H1 (cell line): ENCODE measurements around the gene TMEM252. TPM values are rescaled to one million over a fixed set of nuclear protein-coding genes. Genes with fewer than 3 reads are reported as not detected.

Source experiments
- CTCF ChIA-PET: fragments of 300-600 bp; sonication (Branson Sonifier 250); formaldehyde crosslinking; loops from one replicate; lab custom pipeline; 2021; ENCODE audit not compliant: partially characterized antibody; lab: Charles Lee
- POLR2A ChIA-PET: fragments of 300-600 bp; sonication (Branson Sonifier 250); formaldehyde crosslinking; loops from one replicate; lab custom pipeline; 2021; ENCODE audit warnings: inconsistent platforms; ENCODE audit not compliant: partially characterized antibody; lab: Charles Lee
- DNase-seq, 2 experiments: peaks; one replicate each; pipeline versions ENCODE4 v3.0.0 to v3.0.0-alpha.2; 2010 to 2022; ENCODE audit warnings: low spot score in 2 of 2, low read depth in 1 of 2, mixed read lengths in 1 of 2
- FAIRE-seq: peaks from 2 replicates; lab custom pipeline; 2011; peaks lifted over from hg19 to GRCh38; lab: Jason Lieb, UNC
- H2AFZ ChIP-seq: 2 replicates; pipeline ENCODE4 v1.8.1; 2012; ENCODE audit warnings: low read length, inconsistent platforms
- H2AK5ac ChIP-seq: 2 replicates; pipeline ENCODE4 v1.6.1; 2013; ENCODE audit warnings: low read depth, low read length
- H2BK120ac ChIP-seq: replicated peaks from 2 replicates; pipeline ENCODE3; 2013; ENCODE audit warnings: low read depth, low read length, inconsistent platforms
- H2BK12ac ChIP-seq: 2 replicates; pipeline ENCODE4 v1.6.1; 2013; ENCODE audit warnings: low read depth, low read length
- H2BK15ac ChIP-seq: 2 replicates; pipeline ENCODE4 v1.6.1; 2013; ENCODE audit warnings: low read length
- H2BK20ac ChIP-seq: 2 replicates; pipeline ENCODE4 v1.6.1; 2013; ENCODE audit warnings: low read length
- H2BK5ac ChIP-seq: 2 replicates; pipeline ENCODE4 v1.6.1; 2013; ENCODE audit warnings: low read depth, low read length
- H3K14ac ChIP-seq: 2 replicates; pipeline ENCODE4 v1.6.1; 2013; ENCODE audit warnings: inconsistent platforms; ENCODE audit not compliant: insufficient read length
- H3K18ac ChIP-seq: 2 replicates; pipeline ENCODE4 v1.6.1; 2013; ENCODE audit warnings: low read length; ENCODE audit errors: extremely low read depth
- H3K23ac ChIP-seq: 2 replicates; pipeline ENCODE4 v1.6.1; 2013; ENCODE audit warnings: inconsistent platforms; ENCODE audit not compliant: insufficient read length
- H3K23me2 ChIP-seq: 2 replicates; pipeline ENCODE4 v1.6.1; 2013; ENCODE audit warnings: low read depth, low read length
- H3K27ac ChIP-seq: 2 replicates; pipeline ENCODE4 v1.6.1; 2011; ENCODE audit warnings: low read depth, low read length, inconsistent platforms
- H3K27me3 ChIP-seq, 4 experiments: replicated peaks in 1 of 4; 1 replicate in 1 of 4; 2 replicates in 3 of 4; pipeline versions ENCODE4 v1.6.1 to v1.8.1; 2011 to 2013; ENCODE audit warnings: low read length in 3 of 4, mild to moderate bottlenecking in 3 of 4, inconsistent platforms in 2 of 4, mixed read lengths in 2 of 4, moderate library complexity in 1 of 4; ENCODE audit not compliant: control insufficient read depth in 3 of 4, insufficient read depth in 3 of 4; ENCODE audit errors: extremely low read depth in 1 of 4
- H3K36me3 ChIP-seq, 4 experiments: 2 replicates each; pipeline versions ENCODE4 v1.6.1 to v1.8.1; 2011 to 2013; ENCODE audit warnings: mild to moderate bottlenecking in 4 of 4, low read length in 3 of 4, moderate library complexity in 2 of 4, control low read depth in 1 of 4, inconsistent platforms in 1 of 4; ENCODE audit not compliant: insufficient read depth in 4 of 4, control insufficient read depth in 2 of 4
- H3K4ac ChIP-seq: replicated peaks from 2 replicates; pipeline ENCODE3; 2013; ENCODE audit warnings: low read length, low read depth, mixed read lengths, inconsistent platforms; ENCODE audit not compliant: insufficient read length
- H3K4me1 ChIP-seq, 4 experiments: replicated peaks in 1 of 4; 1 replicate in 1 of 4; 2 replicates in 3 of 4; pipeline versions ENCODE4 v1.6.1 to v1.8.1; 2011 to 2013; ENCODE audit warnings: low read length in 3 of 4, inconsistent platforms in 2 of 4, mixed read lengths in 1 of 4; ENCODE audit not compliant: insufficient read depth in 4 of 4, control insufficient read depth in 3 of 4
- H3K4me2 ChIP-seq, 2 experiments: 2 replicates each; pipeline versions ENCODE4 v1.6.1 to v1.8.1; 2011 to 2013; ENCODE audit warnings: low read depth in 2 of 2, low read length in 2 of 2, control low read depth in 1 of 2, inconsistent platforms in 1 of 2, mild to moderate bottlenecking in 1 of 2; ENCODE audit not compliant: insufficient read depth in 1 of 2
- H3K4me3 ChIP-seq, 4 experiments: fragments of 200-600, 300-600 bp in 1 of 4; sonication (generic), shearing (Covaris generic), sonication (Bioruptor Twin) in 1 of 4; 2 replicates each; pipeline versions ENCODE4 v1.5.1 to v1.8.1; 2011 to 2016; ENCODE audit warnings: low read length in 4 of 4, low read depth in 3 of 4, control low read depth in 2 of 4, inconsistent platforms in 2 of 4, mild to moderate bottlenecking in 2 of 4, mixed read lengths in 1 of 4, moderate library complexity in 1 of 4; ENCODE audit not compliant: insufficient read depth in 2 of 4; ENCODE audit errors: extremely low read depth in 1 of 4
- H3K56ac ChIP-seq: replicated peaks from 2 replicates; pipeline ENCODE3; 2013; ENCODE audit warnings: low read depth, mild to moderate bottlenecking, mixed read lengths, low read length, inconsistent platforms; ENCODE audit not compliant: insufficient read length
- H3K79me1 ChIP-seq: 2 replicates; pipeline ENCODE4 v1.6.1; 2013; ENCODE audit warnings: low read depth, low read length, control low read depth
- H3K79me2 ChIP-seq, 2 experiments: 2 replicates each; pipeline versions ENCODE4 v1.6.1 to v1.8.1; 2012 to 2013; ENCODE audit warnings: low read length in 2 of 2, mild to moderate bottlenecking in 2 of 2, inconsistent platforms in 1 of 2; ENCODE audit not compliant: insufficient read depth in 2 of 2, control insufficient read depth in 1 of 2
- H3K9ac ChIP-seq, 4 experiments: replicated peaks in 1 of 4; 1 replicate in 1 of 4; 2 replicates in 3 of 4; pipeline versions ENCODE4 v1.6.1 to v1.8.1; 2011 to 2013; ENCODE audit warnings: low read depth in 3 of 4, low read length in 3 of 4, control low read depth in 2 of 4, mild to moderate bottlenecking in 2 of 4, moderate library complexity in 2 of 4, inconsistent platforms in 1 of 4; ENCODE audit errors: extremely low read depth in 1 of 4
- H3K9me3 ChIP-seq, 2 experiments: 2 replicates each; pipeline versions ENCODE4 v1.6.1 to v1.8.1; 2012 to 2013; ENCODE audit warnings: mild to moderate bottlenecking in 2 of 2, moderate library complexity in 2 of 2, control low read depth in 1 of 2, inconsistent platforms in 1 of 2, low read depth in 1 of 2, low read length in 1 of 2, mixed read lengths in 1 of 2; ENCODE audit not compliant: insufficient read depth in 2 of 2
- H4K20me1 ChIP-seq, 2 experiments: replicated peaks in 1 of 2; 2 replicates each; pipeline versions ENCODE3 to v1.8.1; 2011 to 2013; ENCODE audit warnings: inconsistent platforms in 2 of 2, low read length in 2 of 2, mild to moderate bottlenecking in 1 of 2; ENCODE audit not compliant: insufficient read depth in 2 of 2, control insufficient read depth in 1 of 2
- H4K5ac ChIP-seq: 2 replicates; pipeline ENCODE4 v1.6.1; 2013; ENCODE audit warnings: low read length, low read depth, mixed read lengths, inconsistent platforms; ENCODE audit not compliant: insufficient read length
- H4K8ac ChIP-seq: 2 replicates; pipeline ENCODE4 v1.8.0; 2013; ENCODE audit warnings: mild to moderate bottlenecking, moderate library complexity, low read length, inconsistent platforms; ENCODE audit not compliant: insufficient read depth; ENCODE audit errors: extremely low read depth
- H4K91ac ChIP-seq: replicated peaks from 2 replicates; pipeline ENCODE3; 2013; ENCODE audit warnings: low read length, mixed read lengths, inconsistent platforms; ENCODE audit not compliant: insufficient read length
- BACH1 ChIP-seq: IDR thresholded peaks from 2 replicates; pipeline ENCODE4 v1.6.1; 2012; ENCODE audit warnings: low read length, improper control_type of control experiment
- CHD2 ChIP-seq: IDR thresholded peaks from 2 replicates; pipeline ENCODE4 v1.6.1; 2012; ENCODE audit warnings: low read length, improper control_type of control experiment
- EZH2 ChIP-seq: fragments of 200-600 bp; sonication (generic); IDR thresholded peaks from 2 replicates; pipeline ENCODE4 v1.7.1; 2012; ENCODE audit warnings: low read depth, mild to moderate bottlenecking, moderate library complexity, low read length, inconsistent platforms; ENCODE audit not compliant: severe bottlenecking
- GTF2F1 ChIP-seq: IDR thresholded peaks from 2 replicates; pipeline ENCODE4 v1.6.1; 2012; ENCODE audit warnings: low read depth, low read length, improper control_type of control experiment, borderline replicate concordance
- JUND ChIP-seq: IDR thresholded peaks from 2 replicates; pipeline ENCODE4 v1.6.1; 2011; ENCODE audit warnings: mild to moderate bottlenecking, improper control_type of control experiment, low read length
- KDM5A ChIP-seq: fragments of 200-600 bp; IDR thresholded peaks from 2 replicates; pipeline ENCODE4 v1.7.1; 2012; ENCODE audit warnings: mild to moderate bottlenecking, low read length, inconsistent platforms, mixed read lengths
- MAFK ChIP-seq: IDR thresholded peaks from 2 replicates; pipeline ENCODE4 v1.6.1; 2012; ENCODE audit warnings: low read depth, mild to moderate bottlenecking, improper control_type of control experiment, low read length
- MAX ChIP-seq: IDR thresholded peaks from 2 replicates; pipeline ENCODE4 v1.6.1; 2012; ENCODE audit warnings: inconsistent platforms
- SP4 ChIP-seq: IDR thresholded peaks from 2 replicates; pipeline ENCODE4 v1.6.1; 2012; ENCODE audit warnings: low read length, inconsistent platforms
- SRF ChIP-seq: IDR thresholded peaks from 2 replicates; pipeline ENCODE4 v1.6.1; 2011; ENCODE audit warnings: mild to moderate bottlenecking, low read depth, low read length, moderate library complexity
- YY1 ChIP-seq: IDR thresholded peaks from 2 replicates; pipeline ENCODE4 v1.6.1; 2011; ENCODE audit warnings: low read depth, mild to moderate bottlenecking, low read length
- WGBS, 2 experiments: shearing (Covaris generic) in 1 of 2; methylation state at CpG; one replicate each; pipeline versions ENCODE4 v1.1.6 to v1.1.7; 2013 to 2015; ENCODE audit warnings: low lambda C conversion rate in 2 of 2, mixed read lengths in 2 of 2, inconsistent platforms in 1 of 2, low coverage in 1 of 2, missing lambda C conversion rate in 1 of 2; ENCODE audit not compliant: insufficient replicate concordance in 2 of 2, insufficient coverage in 1 of 2, insufficient read length in 1 of 2; ENCODE audit errors: extremely low coverage in 1 of 2, missing lambda C conversion rate in 1 of 2; 5-methylcytosine and 5-hydroxymethylcytosine counted together
- polyA plus RNA-seq, 7 experiments: library from polyadenylated mRNA; depleted of rRNA in 3 of 7; stranded (reverse) in 5 of 7; unstranded in 2 of 7; fragments of >200 nt in 5 of 7; fragments of 200-250 nt in 2 of 7; gene quantifications; 1 replicate in 5 of 7; 2 replicates in 1 of 7; 4 replicates in 1 of 7; pipeline versions ENCODE4 v1.2.1 to v1.2.3, GENCODE V29; 2011 to 2013; ENCODE audit warnings: missing spikeins in 2 of 7, mixed read lengths in 2 of 7
- total RNA-seq: library from RNA; stranded (reverse); fragmentation: NEBNext Ultra II Directional; extraction: Animal tissue kit (Norgen Biotek cat#: 25700); gene quantifications from 2 replicates; pipeline ENCODE4 v1.2.1, GENCODE V29; 2021

Gene TMEM252
- total and polyA plus RNA-seq, 2 of the 8 experiments (the other 6 are each of a cell fraction or from before 2014, with no cell fraction given), result not detected

DNA sequence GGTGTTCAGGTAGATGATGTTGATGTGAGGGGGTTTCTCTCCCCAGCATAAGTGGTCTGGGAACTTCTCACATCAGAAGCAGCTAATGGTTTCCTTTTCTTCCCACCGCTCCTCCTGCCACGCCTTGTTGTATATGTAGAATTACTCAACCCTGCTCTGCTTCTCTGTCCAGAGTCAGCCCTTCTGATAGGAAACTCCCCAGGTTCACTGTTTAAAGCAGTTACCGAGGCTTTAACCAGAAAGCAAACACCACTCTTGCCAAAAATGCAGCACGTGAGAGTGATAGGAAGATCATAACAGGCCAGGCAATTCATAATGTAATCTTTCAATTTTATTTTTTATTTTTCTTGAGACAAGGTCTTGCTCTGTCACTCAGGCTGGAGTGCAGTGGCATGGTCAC lies 10.5 kb upstream of the TMEM252 start:
- Histone ChIP-seq H2BK15ac (no peak overlapping the region), H3K27me3 (no peaks in the 10 kb centered on the region), H3K27ac (no peak overlapping the region), H3K4me1 (peaks cover 0 to 3% (median 1%) of the 10 kb centered on the region in 4 experiments; a peak in 2 of 7 replicates), H3K4me3 (no peak overlapping the region), H3K79me2 (no peaks in the 10 kb centered on the region), H3K4ac (no peak overlapping the region), H3K23me2 (no peaks in the 10 kb centered on the region), H3K23ac (no peak overlapping the region), H2BK120ac (no peak overlapping the region), H3K56ac (no peak overlapping the region), H4K8ac (no peak overlapping the region), H3K14ac (no peak overlapping the region), H4K5ac (no peak overlapping the region), H3K79me1 (no peaks in the 10 kb centered on the region), H4K20me1 (no peaks in the 10 kb centered on the region), H3K18ac (no peak overlapping the region), H3K9ac (no peak overlapping the region), H4K91ac (no peak overlapping the region), H2BK20ac (no peak overlapping the region), H2AK5ac (no peak overlapping the region), H3K36me3 (no peaks in the 10 kb centered on the region), H2BK5ac (no peak overlapping the region), H2AFZ (no peak overlapping the region), H2BK12ac (no peak overlapping the region), H3K4me2 (no peak overlapping the region), H3K9me3 (no peaks in the 10 kb centered on the region)
- TF ChIP-seq YY1 (no peak), SP4 (no peak), GTF2F1 (no peak), EZH2 (no peak), MAX (no peak), KDM5A (no peak), CHD2 (no peak), SRF (no peak), MAFK (no peak), JUND (no peak), BACH1 (no peak)
- POLR2A ChIA-PET, result no interaction called here
- no peak for DNase-seq
- CTCF ChIA-PET, result interaction anchor here (0.8 to 2.0 kb wide), 6 partner anchors 8 to 135 kb away, joined by 3 to 9 read pairs (median 3); partner anchors contain the start of gene TMEM252
- WGBS, 2 experiments, result 92% methylated on average over 4 of the region's 4 CpGs; no CpG with 5 or more reads in 1 of the 2 experiments
- no peak for FAIRE-seq
